ENCODE data around the gene COG7.
"Not testable (repeated sequence)": the region's sequence is repeated elsewhere in the genome, so short reads cannot be mapped to it uniquely, and the experiment has no call there.

COG7 gene

DNA sequence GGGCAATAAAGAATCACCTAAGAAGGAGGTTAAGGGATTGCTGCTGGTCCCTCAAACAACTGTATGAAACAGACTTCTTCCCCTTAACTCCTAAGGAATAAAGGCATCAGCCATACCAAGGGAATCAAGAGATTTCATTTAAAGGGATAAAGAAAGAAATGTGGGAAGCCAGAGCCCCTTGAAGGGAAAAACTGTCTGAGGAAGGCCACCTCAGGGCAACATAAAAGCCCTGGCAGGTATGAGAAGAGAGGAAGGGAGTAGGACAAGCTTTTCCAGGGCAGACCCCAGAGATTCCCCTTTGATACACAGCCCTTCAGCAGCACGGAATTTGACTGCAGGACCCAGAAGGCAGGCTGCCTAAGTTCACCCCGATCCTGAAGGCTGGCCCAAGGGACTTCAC, 43.5 kb downstream of the COG7 start:
- no peak for DNase-seq (ENCODE audit: low read depth)

DNA sequence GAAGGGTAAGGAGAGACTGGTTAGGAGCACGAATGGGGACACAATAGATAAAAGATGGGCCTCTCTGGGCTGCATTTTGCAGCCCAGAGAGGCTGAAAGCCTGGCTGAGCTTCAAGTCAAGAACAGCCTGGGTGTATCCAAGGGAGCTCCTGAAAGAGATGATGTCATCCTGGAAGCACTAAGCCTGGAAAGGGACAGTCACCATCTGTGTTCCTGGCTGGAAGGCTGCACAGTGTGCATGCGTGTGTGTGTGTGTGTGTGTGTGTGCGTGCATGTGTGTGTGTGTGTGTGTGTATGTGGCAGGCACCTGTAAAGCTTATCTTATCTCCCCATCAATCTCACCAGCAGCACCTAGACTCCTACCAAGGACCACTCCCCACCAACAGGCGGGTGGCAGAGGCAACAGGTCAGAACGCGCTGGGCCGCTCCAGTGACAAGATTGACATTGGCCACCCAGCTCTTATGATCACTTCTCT, 44.1 kb downstream of the COG7 start:
- no peak for DNase-seq (ENCODE audit: low read depth)

DNA sequence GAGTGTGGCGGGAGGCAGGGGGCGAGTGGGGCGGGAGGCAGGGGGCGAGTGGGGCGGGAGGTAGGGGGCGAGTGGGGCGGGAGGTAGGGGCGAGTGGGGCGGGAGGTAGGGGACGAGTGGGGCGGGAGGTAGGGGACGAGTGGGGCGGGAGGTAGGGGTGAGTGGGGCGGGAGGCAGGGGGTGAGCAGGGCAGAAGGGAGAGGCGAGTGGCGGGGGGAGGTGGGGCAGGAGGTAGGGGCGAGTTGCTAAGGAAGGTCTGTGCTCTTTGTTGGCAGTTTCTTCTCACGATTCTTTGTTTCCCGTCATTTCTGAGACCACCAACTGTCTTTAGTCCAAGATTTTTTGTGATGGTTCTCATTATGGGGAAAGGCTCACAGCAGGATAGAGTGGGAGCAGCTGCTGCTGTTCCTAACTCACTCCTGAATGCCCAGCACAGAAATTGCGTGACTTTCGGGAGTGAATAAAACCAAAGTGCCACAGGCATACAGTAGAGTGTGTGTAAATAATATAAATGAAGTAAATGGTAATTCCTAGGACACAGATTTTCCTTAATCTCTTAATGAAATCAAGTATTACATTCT, 44.7 kb downstream of the COG7 start:
- DNase-seq (ENCODE audit: low read depth), result no peak

DNA sequence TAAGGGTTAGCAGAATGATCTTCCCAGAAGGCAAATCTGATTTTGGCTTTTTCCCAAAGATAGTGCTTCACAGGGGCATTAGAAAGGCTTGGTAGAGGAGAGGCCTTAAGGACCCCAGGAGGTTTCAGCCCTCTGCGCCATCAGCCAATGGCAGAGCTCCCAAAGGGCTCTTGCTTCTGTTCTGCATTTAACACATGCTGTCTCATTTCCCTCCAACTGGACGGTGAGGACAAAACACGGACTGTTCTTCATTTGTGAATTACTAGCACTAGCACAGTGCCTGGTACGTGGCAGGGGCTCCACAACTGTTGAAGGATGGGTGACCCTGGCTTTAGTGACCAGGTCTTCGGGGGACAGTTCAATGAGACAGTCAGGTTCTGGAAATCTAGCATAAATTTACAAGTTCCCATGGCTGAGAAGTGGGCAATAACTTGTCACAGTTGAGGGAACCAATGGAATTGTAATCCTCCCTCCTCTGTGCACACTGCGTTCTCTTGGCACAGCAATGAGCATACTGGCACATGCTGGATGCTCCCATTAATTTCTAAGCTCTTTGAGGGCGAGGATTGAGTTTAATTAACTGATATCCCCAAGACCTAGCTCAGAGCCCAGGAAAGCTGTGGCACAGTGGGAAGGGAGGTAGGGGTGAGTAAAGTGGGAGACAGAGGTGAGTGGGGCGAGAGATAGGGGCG, 45.4 kb downstream of the COG7 start:
- no peak for DNase-seq (ENCODE audit: low read depth)

- no peak for DNase-seq (ENCODE audit: low read depth)
Measured at GRCh38 chr16:23406546-23407240, 46.3 kb downstream of the COG7 start.

- DNase-seq (ENCODE audit: low read depth), result no peak
Measured at GRCh38 chr16:23406024-23406423, 47.0 kb downstream of the COG7 start.

GRCh38 chr16:23403547-23403946, 49.4 kb downstream of the COG7 start:
- DNase-seq (ENCODE audit: low read depth), result no peak

DNA sequence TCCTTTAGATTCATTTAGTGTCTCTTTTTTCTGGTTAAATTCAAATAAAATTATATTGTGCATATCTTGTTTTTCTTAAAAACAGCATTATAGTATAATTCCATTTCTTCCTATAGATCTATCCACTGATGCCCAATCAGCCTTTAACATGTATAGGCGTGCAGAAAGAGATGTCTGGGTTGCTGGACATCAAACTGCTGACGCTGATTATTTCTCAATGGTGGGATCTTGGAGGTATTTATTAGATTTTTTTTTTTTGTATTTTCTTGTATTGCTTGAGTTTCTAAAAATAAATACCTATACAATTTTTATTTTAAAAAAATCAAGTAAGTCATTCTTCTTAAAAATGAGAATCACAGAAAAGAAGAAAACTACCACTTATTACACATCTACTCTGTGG, 50.9 kb downstream of the COG7 start:
- DNase-seq (ENCODE audit: low read depth), result no peak

DNA sequence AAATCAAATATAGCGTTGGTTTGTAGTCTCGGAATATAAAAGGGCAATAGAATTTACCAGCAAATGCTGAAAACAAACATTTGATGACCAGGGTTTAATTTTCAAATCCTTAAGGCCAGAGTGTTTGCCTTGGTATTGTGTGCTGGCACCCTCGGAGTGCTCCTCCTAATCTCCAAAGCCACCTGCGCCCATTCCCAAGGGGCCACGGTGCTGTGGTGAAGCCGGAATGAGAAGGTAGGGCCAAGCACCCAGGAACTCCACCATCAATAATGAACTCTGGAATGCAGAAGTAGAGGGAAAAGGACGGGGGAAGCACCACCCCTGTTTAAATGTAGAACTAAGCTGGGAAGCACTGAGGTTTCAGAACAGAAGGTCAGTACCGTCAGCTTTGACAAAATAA, 51.9 kb downstream of the COG7 start:
- no peak for DNase-seq (ENCODE audit: low read depth)

- DNase-seq (ENCODE audit: low read depth), result not testable (repeated sequence)
Measured at GRCh38 chr16:23400447-23400846, 52.5 kb downstream of the COG7 start.

- no peak for DNase-seq (ENCODE audit: low read depth)
Measured at GRCh38 chr16:23398987-23399805, 53.8 kb downstream of the COG7 start.

GRCh38 chr16:23397464-23397863, 55.5 kb downstream of the COG7 start:
- DNase-seq (ENCODE audit: low read depth), result no peak

DNA sequence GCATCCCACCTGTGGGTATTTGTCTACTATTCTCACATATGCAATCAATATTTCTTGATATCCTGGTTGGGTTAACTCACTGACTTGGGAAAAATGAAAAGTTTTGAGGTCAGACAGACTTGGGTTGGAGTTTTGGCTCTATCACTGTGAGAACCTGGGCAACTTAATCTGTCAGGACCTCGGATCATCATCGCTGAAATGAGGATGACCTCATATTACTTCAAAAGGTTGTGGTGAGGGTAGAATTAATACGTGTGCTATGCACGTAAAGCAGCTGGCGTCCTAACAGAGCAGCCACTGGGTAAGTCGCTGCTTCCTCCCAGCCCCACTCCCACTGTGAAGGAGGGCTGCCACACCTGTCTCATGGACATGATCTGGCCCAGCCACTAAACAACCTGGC, 57.3 kb downstream of the COG7 start:
- no peak for DNase-seq (ENCODE audit: low read depth)

GRCh38 chr16:23394141-23394831, 58.7 kb downstream of the COG7 start:
- DNase-seq (ENCODE audit: low read depth), result no peak

- no peak for DNase-seq (ENCODE audit: low read depth)
Measured at GRCh38 chr16:23392223-23392600, 60.8 kb downstream of the COG7 start.

DNA sequence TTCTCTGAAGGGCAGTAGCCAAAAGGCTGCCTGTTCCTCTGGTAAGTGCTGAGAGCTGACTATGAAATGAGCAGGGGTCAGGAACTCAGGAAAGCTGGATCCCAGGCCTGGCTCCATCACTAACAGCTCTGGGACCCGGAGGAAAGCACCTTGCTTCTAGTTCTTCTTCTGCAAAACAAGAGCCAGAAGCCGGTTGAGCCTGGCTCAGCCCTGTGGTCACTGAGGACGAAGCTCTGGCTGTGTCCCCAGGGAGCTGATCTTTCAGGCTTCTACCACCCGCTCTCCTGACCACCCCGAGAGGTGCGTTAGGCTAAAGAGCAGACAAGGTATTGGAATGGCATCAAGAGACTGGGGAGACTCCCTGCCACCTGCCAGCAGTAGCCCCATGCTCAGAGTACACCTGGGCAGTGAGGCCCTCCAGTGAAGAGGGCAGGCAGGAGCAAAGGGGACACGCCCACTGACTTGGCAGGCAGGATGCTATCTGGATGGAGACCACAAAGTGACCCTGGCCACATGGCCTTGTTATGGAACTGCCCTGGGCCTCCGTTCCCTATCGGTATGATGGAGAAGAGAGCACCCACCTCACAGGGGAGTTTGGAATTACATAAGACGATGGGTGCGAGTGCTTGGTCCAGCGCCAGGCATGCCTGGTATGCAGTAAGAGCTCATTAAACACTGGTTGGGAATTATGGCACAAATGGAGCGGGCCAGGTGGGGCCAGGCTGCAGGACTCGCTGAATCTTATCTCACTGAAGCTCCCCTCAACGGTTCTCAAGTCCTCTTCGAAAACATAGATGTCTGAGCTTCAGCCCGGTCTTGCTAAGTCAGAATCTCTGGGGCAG, 61.4 kb downstream of the COG7 start:
- DNase-seq (ENCODE audit: low read depth), result no peak

GRCh38 chr16:23389936-23390335, 63.1 kb downstream of the COG7 start:
- DNase-seq (ENCODE audit: low read depth), result not testable (repeated sequence)

DNA sequence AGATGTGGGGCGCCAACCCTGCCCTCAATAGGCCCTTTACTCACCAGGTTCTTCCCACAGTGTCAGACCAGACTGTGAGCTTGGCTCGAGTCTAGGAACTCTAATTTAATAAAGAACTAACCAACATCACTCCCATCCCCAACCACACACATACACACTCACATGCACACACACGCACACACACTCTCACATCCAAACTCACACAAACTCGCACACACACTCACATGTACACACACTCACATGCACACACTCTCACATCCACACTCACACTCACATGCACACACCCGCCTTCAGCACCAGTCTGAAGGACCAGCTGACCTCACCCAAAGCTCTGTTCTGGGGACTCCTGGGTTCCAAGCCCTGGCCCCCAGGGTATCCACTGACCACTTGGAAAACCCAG, 63.8 kb downstream of the COG7 start:
- no peak for DNase-seq (ENCODE audit: low read depth)

DNA sequence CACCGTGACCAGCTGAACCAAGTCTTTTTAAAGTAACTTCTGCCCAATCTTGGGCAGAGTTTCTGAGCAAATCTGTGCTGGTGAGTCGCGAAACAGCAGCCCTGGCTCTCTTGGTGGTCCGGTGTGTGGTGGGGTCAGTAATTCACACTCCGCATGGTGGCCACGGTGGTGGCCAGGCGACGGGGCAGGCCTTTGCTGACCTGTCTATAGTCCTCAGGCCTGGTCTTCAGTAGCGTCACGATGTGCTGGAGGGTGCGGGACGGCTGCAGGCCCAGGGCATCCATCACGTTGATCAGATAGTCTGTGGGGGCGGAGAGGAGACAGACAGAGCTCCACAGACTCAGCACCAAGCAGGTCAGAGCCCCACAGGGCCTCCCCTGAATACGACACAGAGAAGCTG, 64.2 kb downstream of the COG7 start:
- DNase-seq (ENCODE audit: low read depth), result no peak

DNA sequence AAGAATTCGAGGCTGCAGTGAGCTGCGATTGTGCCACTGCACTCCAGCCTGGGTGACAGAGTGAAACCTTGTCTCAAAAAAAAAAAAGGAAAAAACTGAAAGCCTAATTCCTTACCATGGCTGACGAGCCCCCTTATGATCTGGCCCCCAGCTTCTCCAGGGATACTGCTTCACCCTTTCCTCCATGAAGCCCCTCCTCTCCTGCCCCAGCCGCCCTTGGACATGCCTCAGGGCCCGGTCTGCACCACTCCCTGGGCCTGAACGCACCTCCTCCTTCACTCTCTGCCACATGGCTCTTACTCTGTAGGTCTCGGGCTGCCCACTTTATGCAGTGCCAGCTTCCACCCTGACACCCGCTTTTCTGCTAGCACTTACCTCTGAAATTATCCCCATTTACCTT, 65.3 kb downstream of the COG7 start:
- no peak for DNase-seq (ENCODE audit: low read depth)

DNA sequence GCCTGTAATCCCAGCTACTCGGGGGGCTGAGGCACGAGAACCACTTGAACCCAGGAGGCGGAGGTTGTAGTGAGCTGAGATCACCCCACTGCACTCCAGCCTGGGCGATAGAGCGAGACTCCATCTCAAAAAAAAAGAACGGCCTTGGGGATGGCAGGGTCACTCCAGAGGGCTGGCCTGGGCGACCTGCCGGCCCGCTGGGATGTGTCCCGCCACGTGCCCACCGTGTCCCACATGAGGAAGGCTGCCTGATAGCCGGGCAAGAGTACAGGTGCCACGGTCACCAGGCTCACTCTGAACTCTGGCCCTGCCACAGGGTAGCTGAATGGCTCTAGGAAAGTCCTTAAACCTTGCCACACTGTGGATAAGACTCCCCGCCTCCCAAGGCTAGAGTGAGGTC, 67.5 kb downstream of the COG7 start:
- no peak for DNase-seq (ENCODE audit: low read depth)
